Small intestine (tissue), 7 donors: ENCODE measurements around the gene CSH2. TPM values are rescaled to one million over a fixed set of nuclear protein-coding genes. Genes with fewer than 3 reads are reported as not detected.

ENCODE experiments used
- DNase-seq, 2 donors: peaks; one replicate each; pipeline versions ENCODE4 v3.0.0 to v3.0.0-alpha.2; 2013
- FAIRE-seq: peaks from 2 replicates; lab custom pipeline; 2012; peaks lifted over from hg19 to GRCh38; lab: Jason Lieb, UNC
- H3K27ac ChIP-seq, 3 donors: one replicate each; pipeline ENCODE4 v1.5.1; 2013; ENCODE audit warnings: low read length in 2 of 3, mild to moderate bottlenecking in 2 of 3, control low read depth in 1 of 3, inconsistent platforms in 1 of 3, low read depth in 1 of 3, moderate library complexity in 1 of 3
- H3K27me3 ChIP-seq, 3 donors: one replicate each; pipeline ENCODE4 v1.6.1; 2013; ENCODE audit warnings: low read length in 3 of 3, inconsistent platforms in 1 of 3; ENCODE audit not compliant: control insufficient read depth in 3 of 3, insufficient read depth in 3 of 3
- H3K36me3 ChIP-seq, 3 donors: one replicate each; pipeline ENCODE4 v1.6.1; 2013; ENCODE audit warnings: low read length in 3 of 3, inconsistent platforms in 1 of 3, low read depth in 1 of 3, mild to moderate bottlenecking in 1 of 3, moderate library complexity in 1 of 3; ENCODE audit not compliant: control insufficient read depth in 3 of 3, insufficient read depth in 2 of 3
- H3K4me1 ChIP-seq, 3 donors: one replicate each; pipeline ENCODE4 v1.6.1; 2013; ENCODE audit warnings: low read length in 2 of 3, inconsistent platforms in 1 of 3, low read depth in 1 of 3, mild to moderate bottlenecking in 1 of 3, moderate library complexity in 1 of 3; ENCODE audit not compliant: control insufficient read depth in 3 of 3, insufficient read depth in 2 of 3
- H3K4me3 ChIP-seq, 3 donors: one replicate each; pipeline ENCODE4 v1.5.1; 2013; ENCODE audit warnings: low read length in 3 of 3, control low read depth in 1 of 3, inconsistent platforms in 1 of 3, low read depth in 1 of 3, mild to moderate bottlenecking in 1 of 3, moderate library complexity in 1 of 3
- H3K9me3 ChIP-seq, 2 donors: one replicate each; pipeline ENCODE4 v1.6.1; 2013; ENCODE audit warnings: low read depth in 1 of 2, low read length in 1 of 2; ENCODE audit not compliant: control insufficient read depth in 2 of 2, insufficient read depth in 1 of 2
- WGBS, 3 donors: extraction: QIAGEN DNeasy Blood & Tissue Kit; methylation state at CpG; one replicate each; pipeline ENCODE4 v1.1.7; 2013; 5-methylcytosine and 5-hydroxymethylcytosine counted together
- polyA plus RNA-seq, 4 donors: library from polyadenylated mRNA; stranded (reverse) in 3 of 4; unstranded in 1 of 4; fragments of 200-250 nt in 3 of 4; fragments of 120-200 nt in 1 of 4; gene quantifications; one replicate each; pipeline versions ENCODE4 v1.2.1 to v1.2.3, GENCODE V29; 2013
- donor health status: healthy with polysubstance abuse.
- donor health status: control.
- donor health status: control.
- donor health status: Bipolar disorder and iron deficiency.
- donor health status: healthy.

Gene CSH2
- polyA plus RNA-seq, 4 donors: 0.32 TPM; not detected in 3

- WGBS, 3 donors: 66 to 69% (median 67%) methylated on average over 8 of the region's 8 CpGs
- Histone ChIP-seq H3K27me3 (no peaks in the 10 kb centered on the region), H3K27ac (no peak overlapping the region), H3K9me3 (no peaks in the 10 kb centered on the region), H3K36me3 (peaks cover 30 to 74% (median 31%) of the 10 kb centered on the region in 3 donors), H3K4me3 (no peak overlapping the region), H3K4me1 (peaks cover 3 to 15% (median 5%) of the 10 kb centered on the region in 3 donors)
- DNase-seq (no peak), FAIRE-seq (no peak)
Measured at GRCh38 chr17:63831505-63831904, 42.0 kb downstream of the CSH2 start.

- Histone ChIP-seq H3K4me3 (no peak overlapping the region), H3K27ac (no peak overlapping the region), H3K4me1 (peaks cover 3 to 16% (median 5%) of the 10 kb centered on the region in 3 donors), H3K36me3 (peaks cover 30 to 70% (median 31%) of the 10 kb centered on the region in 3 donors), H3K27me3 (no peaks in the 10 kb centered on the region), H3K9me3 (no peaks in the 10 kb centered on the region)
- DNase-seq (no peak), FAIRE-seq (no peak)
- 84 to 90% (median 86%) methylated on average over 15 of the region's 15 CpGs for WGBS, 3 donors
Measured at GRCh38 chr17:63830904-63831491, 42.5 kb downstream of the CSH2 start.

GRCh38 chr17:63830278-63830677 lies 43.2 kb downstream of the CSH2 start:
- Histone ChIP-seq H3K4me3 (no peak overlapping the region), H3K4me1 (peaks cover 3 to 23% (median 5%) of the 10 kb centered on the region in 3 donors), H3K9me3 (no peaks in the 10 kb centered on the region), H3K36me3 (peaks cover 30 to 66% (median 31%) of the 10 kb centered on the region in 3 donors), H3K27me3 (no peaks in the 10 kb centered on the region), H3K27ac (no peak overlapping the region)
- 91 to 98% (median 91%) methylated on average over 5 of the region's 5 CpGs for WGBS, 3 donors
- DNase-seq (no peak), FAIRE-seq (no peak)

GRCh38 chr17:63828936-63829335 lies 44.5 kb downstream of the CSH2 start:
- FAIRE-seq: no peak
- no peak overlapping the region for H3K27ac ChIP-seq

GRCh38 chr17:63827801-63828221 lies 45.7 kb downstream of the CSH2 start:
- FAIRE-seq (no peak), DNase-seq (no peak)
- Histone ChIP-seq H3K4me1 (peaks cover 3 to 23% (median 5%) of the 10 kb centered on the region in 3 donors), H3K4me3 (peak overlapping the region; percentile 82 to 89 (median 84)), H3K36me3 (peaks cover 19 to 61% (median 21%) of the 10 kb centered on the region in 3 donors), H3K27me3 (no peaks in the 10 kb centered on the region), H3K27ac (peak overlapping the region; percentile 35 to 89 (median 86)), H3K9me3 (no peaks in the 10 kb centered on the region)
- WGBS, 3 donors: 1 to 2% (median 2%) methylated on average over 17 to 19 of the region's 19 CpGs

More at GRCh38 chr17:63828936-63829335, 44.5 kb downstream of the CSH2 start:
- 91 to 94% (median 92%) methylated on average over 3 of the region's 3 CpGs for WGBS, 3 donors
- H3K9me3 ChIP-seq: no peaks in the 10 kb centered on the region
- H3K4me3 ChIP-seq: no peak overlapping the region
- peaks cover 23 to 65% (median 23%) of the 10 kb centered on the region in 3 donors for H3K36me3 ChIP-seq
- H3K27me3 ChIP-seq: no peaks in the 10 kb centered on the region
- no peak for DNase-seq
- peaks cover 3 to 23% (median 5%) of the 10 kb centered on the region in 3 donors for H3K4me1 ChIP-seq

GRCh38 chr17:63827002-63827800 lies 46.3 kb downstream of the CSH2 start, which contains the start of the genes FTSJ3 and PSMC5:
Gene FTSJ3 (minus strand): TSS chr17:63827663. CDS start chr17:63826902, 761 bp downstream.
Gene PSMC5 (plus strand): TSS chr17:63827431. CDS start chr17:63827491, 60 bp downstream.
- H3K4me3 ChIP-seq: peak within 1 kb of the TSS; percentile 82 to 89 (median 84)
- H3K4me1 ChIP-seq: peaks cover 3 to 23% (median 5%) of the 10 kb centered on the region in 3 donors
- 0% methylated on average over 56 to 58 of the region's 58 CpGs for WGBS, 3 donors
- FAIRE-seq (no peak), DNase-seq (peak; percentile 97 to 99)
- H3K27me3 ChIP-seq: no peaks in the 10 kb centered on the region
- peak within 1 kb of the TSS; percentile 35 to 89 (median 86) for H3K27ac ChIP-seq
- H3K36me3 ChIP-seq: peaks cover 14 to 60% (median 23%) of the 10 kb centered on the region in 3 donors
- no peaks in the 10 kb centered on the region for H3K9me3 ChIP-seq

GRCh38 chr17:63826468-63827001 lies 46.9 kb downstream of the CSH2 start:
- peak in 1 of 2 donors; percentile 20 for DNase-seq
- H3K4me3 ChIP-seq: peak overlapping the region; percentile 82 to 89 (median 84)
- 1% methylated on average over 31 of the region's 31 CpGs for WGBS, 3 donors
- H3K27me3 ChIP-seq: no peaks in the 10 kb centered on the region
- H3K4me1 ChIP-seq: peaks cover 3 to 23% (median 5%) of the 10 kb centered on the region in 3 donors
- peak overlapping the region; percentile 35 to 89 (median 86) for H3K27ac ChIP-seq
- no peak for FAIRE-seq
- no peaks in the 10 kb centered on the region for H3K9me3 ChIP-seq
- peaks cover 15 to 57% (median 25%) of the 10 kb centered on the region in 3 donors for H3K36me3 ChIP-seq

GRCh38 chr17:63824362-63824761 lies 49.1 kb downstream of the CSH2 start:
- 94 to 95% (median 95%) methylated on average over 9 of the region's 9 CpGs for WGBS, 3 donors
- H3K27me3 ChIP-seq: no peaks in the 10 kb centered on the region
- DNase-seq (no peak), FAIRE-seq (no peak)
- H3K36me3 ChIP-seq: peaks cover 20 to 57% (median 27%) of the 10 kb centered on the region in 3 donors
- no peak overlapping the region for H3K27ac ChIP-seq
- no peak overlapping the region for H3K4me3 ChIP-seq
- peaks cover 3 to 26% (median 5%) of the 10 kb centered on the region in 3 donors for H3K4me1 ChIP-seq
- H3K9me3 ChIP-seq: no peaks in the 10 kb centered on the region
